Ramos (cell line): Measurements from ENCODE around the gene PBXIP1.

Experiments used
- in situ Hi-C: fragments of 300-500 bp; cut with MboI; formaldehyde crosslinking; loops from one replicate; pipeline ENCODE4 v1.14.3; 2022; ENCODE audit warnings: low sequenced_read_pairs; ENCODE audit not compliant: unreplicated experiment

PBXIP1 gene

GRCh38 chr1:154960446-154961136 lies 4.7 kb upstream of the PBXIP1 start:
- in situ Hi-C loops, result no loop called here

- in situ Hi-C loops, result no loop called here
These were observed 3.5 kb upstream of the PBXIP1 start for GRCh38 chr1:154959426-154959780.

- in situ Hi-C loops, result no loop called here
These were observed 3.0 kb upstream of the PBXIP1 start for GRCh38 chr1:154958681-154959425.

- in situ Hi-C loops, result no loop called here
These were observed 2.1 kb upstream of the PBXIP1 start for GRCh38 chr1:154958036-154958435.

GRCh38 chr1:154957091-154957657 lies 1.3 kb upstream of the PBXIP1 start:
- in situ Hi-C loops, result no loop called here

GRCh38 chr1:154956544-154956941 lies 644 bp upstream of the PBXIP1 start:
- in situ Hi-C loops, result no loop called here

GRCh38 chr1:154955039-154955717 lies 721 bp downstream of the PBXIP1 start:
- in situ Hi-C loops, result no loop called here

GRCh38 chr1:154954541-154954940 lies 1.4 kb downstream of the PBXIP1 start:
- in situ Hi-C loops, result no loop called here

GRCh38 chr1:154953611-154954038 lies 2.3 kb downstream of the PBXIP1 start:
- in situ Hi-C loops, result no loop called here

- in situ Hi-C loops, result no loop called here
These were observed 3.2 kb downstream of the PBXIP1 start for GRCh38 chr1:154952664-154953063.

- in situ Hi-C loops, result no loop called here
These were observed 3.8 kb downstream of the PBXIP1 start for GRCh38 chr1:154951901-154952657.

GRCh38 chr1:154948079-154948478 lies 7.8 kb downstream of the PBXIP1 start:
- in situ Hi-C loops, result no loop called here

- in situ Hi-C loops, result no loop called here
These were observed 9.7 kb downstream of the PBXIP1 start for GRCh38 chr1:154945962-154946850.

- in situ Hi-C loops, result no loop called here
These were observed 10.5 kb downstream of the PBXIP1 start for GRCh38 chr1:154945160-154945961.

- in situ Hi-C loops, result no loop called here
These were observed 11.3 kb downstream of the PBXIP1 start for GRCh38 chr1:154944401-154945159.

GRCh38 chr1:154943649-154944400 lies 12.1 kb downstream of the PBXIP1 start:
- in situ Hi-C loops, result no loop called here
